Lower lobe of right lung (tissue), 2 donors: ENCODE measurements around the gene ATP6V1A. TPM values are rescaled to one million over a fixed set of nuclear protein-coding genes. Genes with fewer than 3 reads are reported as not detected.

Experiments used
- ATAC-seq, 2 donors: fragments of 200-7000 bp; cut with Tn5 transposase; one replicate each; pipeline ENCODE4 v1.9.1; 2020 to 2022; ENCODE audit warnings: mild to moderate bottlenecking in 2 of 2, moderate library complexity in 2 of 2
- DNase-seq: peaks from one replicate; pipeline ENCODE4 v3.0.0-alpha.2; 2020
- H3K27ac ChIP-seq: fragments of 200-600 bp; one replicate; pipeline ENCODE4 v1.8.0; 2022
- H3K27me3 ChIP-seq: fragments of 200-600 bp; one replicate; pipeline ENCODE4 v1.8.0; 2022; ENCODE audit warnings: low read depth
- H3K36me3 ChIP-seq: fragments of 200-600 bp; one replicate; pipeline ENCODE4 v1.8.0; 2022; ENCODE audit warnings: mild to moderate bottlenecking
- H3K4me1 ChIP-seq: fragments of 200-600 bp; one replicate; pipeline ENCODE4 v1.8.0; 2022
- H3K4me3 ChIP-seq: fragments of 200-600 bp; one replicate; pipeline ENCODE4 v1.8.0; 2022; ENCODE audit warnings: mild to moderate bottlenecking
- H3K9me3 ChIP-seq: fragments of 200-600 bp; one replicate; pipeline ENCODE4 v1.8.0; 2022
- intact Hi-C: fragments of 100-400 bp; cut with DNase I; formaldehyde crosslinking; loops from one replicate; pipeline ENCODE4 v1.11.0; 2022
- total RNA-seq: library from RNA; stranded (reverse); fragmentation: NEBNext Ultra II Directional; extraction: Animal tissue kit (Norgen Biotek cat#: 25700); gene quantifications from one replicate; pipeline ENCODE4 v1.2.1, GENCODE V29; 2021
- TF ChIP-seq, protein P1 (sequence below): fragments of 200-600 bp; IDR thresholded peaks from one replicate; pipeline ENCODE4 v1.8.0; 2022; ENCODE audit warnings: antibody characterized with exemption, mild to moderate bottlenecking
- donor health status: DM: no; HTN: yes; CAD: no; lungs with severe emphysema.

Gene ATP6V1A
- total RNA-seq, 1 donor from 2014 or later = 104 TPM

DNA sequence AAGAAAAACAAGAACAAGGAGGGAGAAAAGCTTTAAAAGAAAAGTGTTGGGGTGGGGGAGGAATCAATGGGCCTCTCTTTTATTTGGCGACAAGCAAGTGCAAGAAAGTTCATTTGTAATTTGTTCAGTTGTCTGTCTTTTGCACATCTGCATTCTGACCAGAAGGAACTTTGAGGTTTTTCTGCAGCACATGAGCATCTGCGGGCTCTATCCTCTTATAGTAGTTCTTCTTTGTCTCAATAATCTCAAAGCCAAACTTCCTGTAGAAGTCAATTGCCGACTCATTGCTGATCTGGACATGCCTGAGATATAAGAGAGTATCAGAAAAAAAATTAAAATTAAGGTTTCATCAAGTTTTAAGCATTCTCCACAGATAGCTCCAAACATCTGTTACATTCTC, 25.2 kb upstream of the ATP6V1A start:
- Histone ChIP-seq H3K36me3 (peaks cover 47% of the 10 kb centered on the region), H3K4me3 (no peak overlapping the region), H3K27ac (no peak overlapping the region), H3K27me3 (no peaks in the 10 kb centered on the region), H3K4me1 (peaks cover 4% of the 10 kb centered on the region), H3K9me3 (no peaks in the 10 kb centered on the region)
- TF ChIP-seq, protein P1, sequence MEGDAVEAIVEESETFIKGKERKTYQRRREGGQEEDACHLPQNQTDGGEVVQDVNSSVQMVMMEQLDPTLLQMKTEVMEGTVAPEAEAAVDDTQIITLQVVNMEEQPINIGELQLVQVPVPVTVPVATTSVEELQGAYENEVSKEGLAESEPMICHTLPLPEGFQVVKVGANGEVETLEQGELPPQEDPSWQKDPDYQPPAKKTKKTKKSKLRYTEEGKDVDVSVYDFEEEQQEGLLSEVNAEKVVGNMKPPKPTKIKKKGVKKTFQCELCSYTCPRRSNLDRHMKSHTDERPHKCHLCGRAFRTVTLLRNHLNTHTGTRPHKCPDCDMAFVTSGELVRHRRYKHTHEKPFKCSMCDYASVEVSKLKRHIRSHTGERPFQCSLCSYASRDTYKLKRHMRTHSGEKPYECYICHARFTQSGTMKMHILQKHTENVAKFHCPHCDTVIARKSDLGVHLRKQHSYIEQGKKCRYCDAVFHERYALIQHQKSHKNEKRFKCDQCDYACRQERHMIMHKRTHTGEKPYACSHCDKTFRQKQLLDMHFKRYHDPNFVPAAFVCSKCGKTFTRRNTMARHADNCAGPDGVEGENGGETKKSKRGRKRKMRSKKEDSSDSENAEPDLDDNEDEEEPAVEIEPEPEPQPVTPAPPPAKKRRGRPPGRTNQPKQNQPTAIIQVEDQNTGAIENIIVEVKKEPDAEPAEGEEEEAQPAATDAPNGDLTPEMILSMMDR = no peak
- intact Hi-C loops = no loop called here
- no peak for DNase-seq
- ATAC-seq = no peak

GRCh38 chr3:113728661-113729060, 18.2 kb upstream of the ATP6V1A start:
- peaks cover 6% of the 10 kb centered on the region for H3K36me3 ChIP-seq
- no peak overlapping the region for H3K4me3 ChIP-seq

DNA sequence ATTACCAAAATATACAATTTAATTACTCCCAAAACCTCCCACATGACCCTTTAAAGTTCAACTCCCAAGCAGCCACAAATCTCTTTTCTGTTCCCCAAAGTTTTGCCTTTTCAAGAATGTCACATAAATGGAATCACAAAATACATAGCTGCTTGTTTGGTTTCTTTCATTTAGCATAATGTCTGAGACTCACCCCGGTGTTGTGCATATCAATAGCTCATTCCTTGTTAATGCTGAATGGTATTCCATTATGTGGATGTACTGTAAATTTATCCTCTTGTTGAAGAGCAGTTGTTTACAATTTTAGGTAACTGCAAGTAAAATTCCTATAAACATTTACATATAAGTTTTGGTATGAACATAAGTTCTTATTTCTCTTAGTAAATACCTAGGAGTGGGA, 16.3 kb upstream of the ATP6V1A start:
- Histone ChIP-seq H3K4me1 (peaks cover 3% of the 10 kb centered on the region), H3K36me3 (no peaks in the 10 kb centered on the region), H3K9me3 (no peaks in the 10 kb centered on the region), H3K27ac (no peak overlapping the region), H3K27me3 (no peaks in the 10 kb centered on the region), H3K4me3 (no peak overlapping the region)
- no peak for ATAC-seq
- TF ChIP-seq, protein P1 = no peak
- DNase-seq = no peak
- intact Hi-C loops = no loop called here

More at GRCh38 chr3:113728661-113729060, 18.2 kb upstream of the ATP6V1A start:
- Histone ChIP-seq H3K9me3 (no peaks in the 10 kb centered on the region), H3K27ac (no peak overlapping the region), H3K27me3 (no peaks in the 10 kb centered on the region), H3K4me1 (peaks cover 4% of the 10 kb centered on the region)
- intact Hi-C loops = no loop called here
- DNase-seq = no peak
- TF ChIP-seq, protein P1 = no peak
- no peak for ATAC-seq

- H3K36me3 ChIP-seq = no peaks in the 10 kb centered on the region
- H3K4me3 ChIP-seq = no peak overlapping the region
- ATAC-seq (no peak), DNase-seq (no peak)
- no peak overlapping the region for H3K27ac ChIP-seq
- no peaks in the 10 kb centered on the region for H3K27me3 ChIP-seq
- H3K9me3 ChIP-seq = no peaks in the 10 kb centered on the region
- H3K4me1 ChIP-seq = peaks cover 5% of the 10 kb centered on the region
- intact Hi-C loops = no loop called here
- TF ChIP-seq, protein P1 = no peak
These were observed 15.1 kb upstream of the ATP6V1A start for GRCh38 chr3:113731694-113732093.

DNA sequence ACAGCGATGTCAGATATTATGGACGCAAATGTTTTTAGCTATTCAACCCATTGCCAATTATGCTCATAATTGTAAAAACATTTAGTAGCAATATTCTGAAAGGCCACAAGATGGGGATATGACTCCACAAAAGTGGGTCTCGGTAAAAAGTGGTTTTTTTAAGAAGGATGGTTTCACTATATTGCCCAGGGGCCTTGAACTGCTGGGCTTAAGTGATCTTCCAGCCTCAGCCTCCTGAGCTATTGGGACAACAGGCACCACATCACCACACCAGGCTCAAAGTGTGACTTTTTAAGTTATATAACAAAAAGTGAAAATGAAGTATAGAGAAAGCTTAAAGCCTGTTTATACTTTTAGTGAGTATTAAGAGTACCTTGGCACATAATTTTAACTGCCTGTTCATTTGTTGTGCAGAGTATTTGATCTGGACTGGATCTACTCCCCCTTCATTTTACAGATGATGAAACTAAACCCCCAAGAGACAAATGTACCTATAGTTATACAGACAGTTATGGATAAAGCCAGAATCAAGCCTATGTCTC, 10.2 kb upstream of the ATP6V1A start:
- Histone ChIP-seq H3K36me3 (no peaks in the 10 kb centered on the region), H3K9me3 (no peaks in the 10 kb centered on the region), H3K27me3 (no peaks in the 10 kb centered on the region), H3K4me3 (no peak overlapping the region), H3K27ac (no peak overlapping the region), H3K4me1 (peaks cover 28% of the 10 kb centered on the region)
- no peak for DNase-seq
- ATAC-seq = peak; percentile 79 to 81
- intact Hi-C loops = no loop called here
- TF ChIP-seq, protein P1 = peak; percentile 65
